Aorta (tissue), 5 donors: Measurements from ENCODE around the gene HS3ST2. TPM values are rescaled to one million over a fixed set of nuclear protein-coding genes. Genes with fewer than 3 reads are reported as not detected.

Experiments used
- ATAC-seq: fragments of 200-7000 bp; cut with Tn5 transposase; one replicate; pipeline ENCODE4 v1.9.1; 2022; ENCODE audit warnings: moderate library complexity; ENCODE audit not compliant: low FRiP score
- DNase-seq, 2 donors: peaks; one replicate each; pipeline ENCODE4 v3.0.0-alpha.2; 2020
- H3K27ac ChIP-seq, 2 donors: one replicate each; pipeline ENCODE4 v1.5.1; 2013; ENCODE audit warnings: low read length in 2 of 2, mild to moderate bottlenecking in 2 of 2, moderate library complexity in 2 of 2, control low read depth in 1 of 2, inconsistent platforms in 1 of 2, low read depth in 1 of 2
- H3K27me3 ChIP-seq, 2 donors: one replicate each; pipeline ENCODE4 v1.6.1; 2013; ENCODE audit warnings: control low read depth in 1 of 2, low read length in 1 of 2, mild to moderate bottlenecking in 1 of 2, moderate library complexity in 1 of 2; ENCODE audit not compliant: insufficient read depth in 2 of 2, control insufficient read depth in 1 of 2
- H3K36me3 ChIP-seq, 2 donors: one replicate each; pipeline ENCODE4 v1.6.1; 2013; ENCODE audit warnings: control low read depth in 1 of 2, low read length in 1 of 2, mild to moderate bottlenecking in 1 of 2; ENCODE audit not compliant: insufficient read depth in 2 of 2, control insufficient read depth in 1 of 2
- H3K4me1 ChIP-seq, 2 donors: one replicate each; pipeline ENCODE4 v1.6.1; 2013; ENCODE audit warnings: low read length in 2 of 2, control low read depth in 1 of 2, mild to moderate bottlenecking in 1 of 2, moderate library complexity in 1 of 2; ENCODE audit not compliant: insufficient read depth in 2 of 2, control insufficient read depth in 1 of 2
- H3K4me3 ChIP-seq, 2 donors: one replicate each; pipeline ENCODE4 v1.5.1; 2013; ENCODE audit warnings: low read length in 2 of 2, control low read depth in 1 of 2, mild to moderate bottlenecking in 1 of 2
- H3K9me3 ChIP-seq: one replicate; pipeline ENCODE4 v1.6.1; 2013; ENCODE audit warnings: mild to moderate bottlenecking, low read length; ENCODE audit not compliant: control insufficient read depth
- WGBS, 2 donors: extraction: QIAGEN DNeasy Blood & Tissue Kit; methylation state at CpG; one replicate each; pipeline ENCODE4 v1.1.7; 2013; 5-methylcytosine and 5-hydroxymethylcytosine counted together
- intact Hi-C, 2 donors: fragments of 100-400 bp; cut with DNase I; formaldehyde crosslinking; loops; one replicate each; pipeline versions ENCODE4 v1.14.2 to v1.15.0; 2022
- polyA plus RNA-seq, 2 donors: library from polyadenylated mRNA; stranded (reverse); fragments of 200-250 nt; gene quantifications; one replicate each; pipeline ENCODE4 v1.2.3, GENCODE V29; 2013
- total RNA-seq, 2 donors: library from RNA; stranded (reverse); fragmentation: NEBNext Ultra II Directional; extraction: Animal tissue kit (Norgen Biotek cat#: 25700); gene quantifications; one replicate each; pipeline ENCODE4 v1.2.1, GENCODE V29; 2021
- donor health status: healthy with polysubstance abuse.
- donor health status: Bipolar disorder and iron deficiency.
- donor health status: DM: no; HTN: no; CAD: no.
- donor health status: DM: no; HTN: no; CAD: no.
- donor health status: DM: yes; HTN: yes; CAD: no.

The HS3ST2 gene
- total and polyA plus RNA-seq, 4 donors = 0.54 to 16.3 (median 8.3) TPM

DNA sequence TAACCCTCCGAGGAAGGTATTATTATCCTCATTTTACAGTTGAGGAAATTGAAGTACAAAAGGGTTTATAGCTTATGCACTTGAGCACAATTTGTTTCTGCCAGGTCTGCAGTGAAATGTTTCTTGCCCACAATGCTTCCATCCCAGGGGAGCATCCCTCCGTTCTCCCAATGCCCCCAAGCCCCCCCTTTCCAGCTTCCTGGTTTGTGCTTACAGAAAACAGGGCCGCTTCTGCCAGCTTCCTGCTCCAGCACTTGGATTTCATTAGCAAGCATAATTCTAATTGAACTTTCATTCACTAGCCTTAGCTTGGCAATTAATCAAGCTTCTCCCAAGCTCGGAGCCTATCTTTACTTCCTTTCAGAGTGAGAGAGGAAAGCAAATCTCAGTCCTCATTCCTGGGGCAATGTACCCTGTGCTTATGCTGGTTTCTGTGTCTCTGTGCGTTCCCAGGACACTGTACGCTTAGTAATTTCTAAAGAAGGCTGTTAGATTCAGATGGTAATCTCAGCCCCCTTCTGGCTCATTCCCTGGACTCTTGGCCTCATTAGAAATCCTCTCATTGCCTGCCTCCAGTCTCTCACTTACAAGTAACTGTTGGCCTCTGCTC lies 141.6 kb downstream of the HS3ST2 start:
- no peaks in the 10 kb centered on the region for H3K36me3 ChIP-seq
- H3K27me3 ChIP-seq = no peaks in the 10 kb centered on the region
- no peak for ATAC-seq
- no peak overlapping the region for H3K27ac ChIP-seq
- intact Hi-C loops = loop anchor here in 1 of 2 donors (2.0 kb wide), 1 partner anchor 279 kb away; no protein-coding TSS in a partner anchor
- no peaks in the 10 kb centered on the region for H3K4me1 ChIP-seq
- no peak for DNase-seq
- 30 to 35% methylated on average over 6 of the region's 6 CpGs for WGBS, 2 donors
- no peaks in the 10 kb centered on the region for H3K9me3 ChIP-seq
- no peak overlapping the region for H3K4me3 ChIP-seq

- H3K36me3 ChIP-seq = no peaks in the 10 kb centered on the region
- H3K4me3 ChIP-seq = no peak overlapping the region
- H3K27ac ChIP-seq = no peak overlapping the region
- peaks cover 0 to 2% of the 10 kb centered on the region in 2 donors for H3K27me3 ChIP-seq
- intact Hi-C loops = no loop called here
- H3K4me1 ChIP-seq = no peaks in the 10 kb centered on the region
- ATAC-seq (no peak), DNase-seq (no peak)
- H3K9me3 ChIP-seq = peaks cover 8% of the 10 kb centered on the region
- WGBS, 2 donors = 23 to 34% methylated on average over 4 of the region's 4 CpGs
Measured at GRCh38 chr16:22961206-22961605, 147.2 kb downstream of the HS3ST2 start.

DNA sequence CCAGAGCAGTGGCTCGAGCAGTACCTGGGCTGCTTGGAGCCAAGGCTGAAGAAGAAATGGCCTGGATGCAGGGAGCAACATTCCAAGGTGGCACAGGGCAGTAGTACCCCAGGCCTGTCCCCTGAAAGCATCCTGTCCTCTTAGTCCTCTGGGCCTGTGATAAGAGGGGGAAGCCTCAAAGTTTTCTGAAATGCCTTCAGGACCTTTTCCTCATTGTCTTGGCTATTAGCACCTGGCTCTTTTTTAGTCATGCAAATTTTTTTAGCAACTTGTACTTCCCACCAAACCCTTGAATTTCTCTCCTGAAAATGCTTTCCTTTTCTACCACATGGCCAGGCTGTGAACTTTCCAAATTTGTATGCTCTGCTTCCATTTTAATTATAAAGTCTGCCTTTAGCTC lies 148.9 kb downstream of the HS3ST2 start:
- H3K4me3 ChIP-seq = no peak overlapping the region
- H3K9me3 ChIP-seq = peaks cover 8% of the 10 kb centered on the region
- H3K36me3 ChIP-seq = no peaks in the 10 kb centered on the region
- ATAC-seq (no peak), DNase-seq (no peak)
- H3K27me3 ChIP-seq = peaks cover 0 to 2% of the 10 kb centered on the region in 2 donors
- H3K4me1 ChIP-seq = no peaks in the 10 kb centered on the region
- WGBS, 2 donors = 39 to 40% methylated on average over 1 of the region's 1 CpG
- intact Hi-C loops = no loop called here
- H3K27ac ChIP-seq = no peak overlapping the region
